Ovary (tissue), 9 donors: ENCODE data around the gene SAMHD1. TPM values are rescaled to one million over a fixed set of nuclear protein-coding genes. Genes with fewer than 3 reads are reported as not detected.
"Not testable (repeated sequence)": the region's sequence is repeated elsewhere in the genome, so short reads cannot be mapped to it uniquely, and the experiment has no call there.

Experiments used
- DNase-seq, 5 donors: peaks; one replicate each; pipeline ENCODE4 v3.0.0-alpha.2; 2019 to 2020
- H3K27ac ChIP-seq, 2 donors: fragments of 200-600 bp; one replicate each; pipeline versions ENCODE4 v1.5.1 to v1.8.0; 2019 to 2022
- H3K27me3 ChIP-seq: fragments of 200-600 bp; one replicate; pipeline ENCODE4 v1.8.0; 2022
- H3K36me3 ChIP-seq: fragments of 200-600 bp; sonication (generic); one replicate; pipeline ENCODE4 v1.5.1; 2019
- H3K4me1 ChIP-seq: one replicate; pipeline ENCODE4 v1.8.1; 2013; ENCODE audit warnings: mild to moderate bottlenecking, moderate library complexity; ENCODE audit not compliant: insufficient read depth
- H3K4me3 ChIP-seq: fragments of 200-600 bp; sonication (generic); one replicate; pipeline ENCODE4 v1.5.1; 2017
- H3K9me3 ChIP-seq, 2 donors: fragments of 200-600 bp in 1 of 2; sonication (generic) in 1 of 2; one replicate each; pipeline versions ENCODE4 v1.5.1 to v1.8.1; 2013 to 2019; ENCODE audit warnings: mild to moderate bottlenecking in 1 of 2, moderate library complexity in 1 of 2
- EP300 ChIP-seq: sonication (generic); formaldehyde crosslinking; IDR thresholded peaks from one replicate; pipeline ENCODE4 v1.6.1; 2017; ENCODE audit warnings: antibody characterized with exemption
- POLR2A ChIP-seq: fragments of 450-650 bp; IDR thresholded peaks from one replicate; pipeline ENCODE4 v1.6.1; 2017; ENCODE audit warnings: antibody characterized with exemption, mild to moderate bottlenecking, moderate library complexity
- WGBS, 3 donors: extraction: QIAGEN DNeasy Blood & Tissue Kit in 1 of 3; methylation state at CpG; one replicate each; pipeline versions ENCODE4 v1.1.5 to v1.1.7; 2013 to 2017; 5-methylcytosine and 5-hydroxymethylcytosine counted together
- intact Hi-C, 4 donors: fragments of 100-400 bp; cut with DNase I; formaldehyde crosslinking; loops; one replicate each; pipeline versions ENCODE4 v1.11.0 to v1.15.1; 2022 to 2023
- polyA plus RNA-seq, 2 donors: library from polyadenylated mRNA; stranded (reverse); fragments of 200-250 nt in 1 of 2; fragments of 350-450 nt in 1 of 2; fragmentation: Illumina TruSeq in 1 of 2; extraction: RNeasy Lipid Tissue Mini Kit (QIAGEN cat#74804) in 1 of 2; gene quantifications; one replicate each; pipeline ENCODE4 v1.2.3, GENCODE V29; 2013 to 2014
- total RNA-seq, 7 donors: library from RNA; depleted of rRNA in 2 of 7; stranded (reverse); fragments of >200 nt in 2 of 7; fragmentation: NEBNext Ultra II Directional in 3 of 7; extraction: Animal tissue kit (Norgen Biotek cat#: 25700) in 3 of 7; gene quantifications; one replicate each; pipeline versions ENCODE4 v1.1.0 to v1.2.4, GENCODE V29; 2016 to 2023
- TF ChIP-seq, protein P1 (sequence below), 3 donors: fragments of 450-650 bp in 2 of 3; fragments of 200-600 bp in 1 of 3; IDR thresholded peaks; one replicate each; pipeline versions ENCODE4 v1.5.1 to v1.8.0; 2016 to 2022; ENCODE audit warnings: antibody characterized with exemption in 3 of 3, mild to moderate bottlenecking in 1 of 3
- donor health status: DM: no; HTN: no; CAD: no; lungs with moderate emphysema.
- donor health status: DM: no; HTN: no; CAD: no.
- donor health status: Bipolar disorder and iron deficiency.
- donor health status: DM: yes; HTN: yes; CAD: no.
- donor health status: DM: no; HTN: no; CAD: no.
- donor health status: DM: yes; HTN: yes; CAD: no.

Gene SAMHD1
- total and polyA plus RNA-seq, 9 donors: 25.4 to 184 (median 103) TPM

DNA sequence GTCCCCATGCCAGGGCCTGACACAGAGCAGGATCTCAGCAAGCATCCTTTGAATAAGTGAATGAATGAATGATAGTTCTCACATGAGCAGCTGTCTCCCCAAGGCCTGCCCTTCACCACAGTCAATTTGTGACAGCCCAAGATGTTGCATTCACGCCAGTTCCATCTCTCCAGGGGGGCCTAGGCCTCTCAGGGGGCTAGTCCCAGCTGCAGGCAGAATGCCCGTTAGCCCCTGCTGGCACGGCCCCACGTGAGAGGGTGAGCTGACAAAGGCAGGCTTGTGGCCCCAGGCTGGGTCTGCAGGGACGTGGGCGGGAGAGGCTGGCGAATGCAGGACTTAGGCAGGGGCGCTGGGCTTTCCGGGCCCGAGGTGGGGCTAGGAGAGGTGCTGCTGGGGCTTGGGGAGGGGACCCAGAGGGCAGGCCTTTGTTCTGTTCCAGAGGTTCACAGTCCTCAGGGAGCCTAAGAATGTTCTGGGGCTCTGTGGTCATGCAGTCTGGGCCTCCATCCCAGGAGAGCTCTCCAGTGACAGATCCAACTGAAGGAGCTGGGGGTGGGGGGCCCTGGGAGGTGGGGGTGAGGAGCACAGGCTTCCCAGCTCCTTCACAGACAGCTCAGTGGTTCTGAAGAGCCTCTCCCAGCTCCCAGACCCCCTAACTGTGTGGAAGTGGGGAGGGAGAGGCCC, 106.1 kb downstream of the SAMHD1 start:
- H3K36me3 ChIP-seq: no peaks in the 10 kb centered on the region
- peaks cover 13% of the 10 kb centered on the region for H3K4me1 ChIP-seq
- TF ChIP-seq, protein P1, sequence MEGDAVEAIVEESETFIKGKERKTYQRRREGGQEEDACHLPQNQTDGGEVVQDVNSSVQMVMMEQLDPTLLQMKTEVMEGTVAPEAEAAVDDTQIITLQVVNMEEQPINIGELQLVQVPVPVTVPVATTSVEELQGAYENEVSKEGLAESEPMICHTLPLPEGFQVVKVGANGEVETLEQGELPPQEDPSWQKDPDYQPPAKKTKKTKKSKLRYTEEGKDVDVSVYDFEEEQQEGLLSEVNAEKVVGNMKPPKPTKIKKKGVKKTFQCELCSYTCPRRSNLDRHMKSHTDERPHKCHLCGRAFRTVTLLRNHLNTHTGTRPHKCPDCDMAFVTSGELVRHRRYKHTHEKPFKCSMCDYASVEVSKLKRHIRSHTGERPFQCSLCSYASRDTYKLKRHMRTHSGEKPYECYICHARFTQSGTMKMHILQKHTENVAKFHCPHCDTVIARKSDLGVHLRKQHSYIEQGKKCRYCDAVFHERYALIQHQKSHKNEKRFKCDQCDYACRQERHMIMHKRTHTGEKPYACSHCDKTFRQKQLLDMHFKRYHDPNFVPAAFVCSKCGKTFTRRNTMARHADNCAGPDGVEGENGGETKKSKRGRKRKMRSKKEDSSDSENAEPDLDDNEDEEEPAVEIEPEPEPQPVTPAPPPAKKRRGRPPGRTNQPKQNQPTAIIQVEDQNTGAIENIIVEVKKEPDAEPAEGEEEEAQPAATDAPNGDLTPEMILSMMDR (IDR thresholded peaks at IDR 0.05): no peak
- TF ChIP-seq POLR2A: no peak
- TF ChIP-seq EP300: no peak
- 62 to 85% (median 82%) methylated on average over 10 of the region's 10 CpGs for WGBS, 3 donors
- no peak overlapping the region for H3K4me3 ChIP-seq
- H3K27me3 ChIP-seq: no peaks in the 10 kb centered on the region
- peak in 1 of 5 donors; percentile 33 for DNase-seq
- intact Hi-C loops: no loop called here
- H3K27ac ChIP-seq: peak overlapping the region; percentile 34 to 41
- no peaks in the 10 kb centered on the region for H3K9me3 ChIP-seq

DNA sequence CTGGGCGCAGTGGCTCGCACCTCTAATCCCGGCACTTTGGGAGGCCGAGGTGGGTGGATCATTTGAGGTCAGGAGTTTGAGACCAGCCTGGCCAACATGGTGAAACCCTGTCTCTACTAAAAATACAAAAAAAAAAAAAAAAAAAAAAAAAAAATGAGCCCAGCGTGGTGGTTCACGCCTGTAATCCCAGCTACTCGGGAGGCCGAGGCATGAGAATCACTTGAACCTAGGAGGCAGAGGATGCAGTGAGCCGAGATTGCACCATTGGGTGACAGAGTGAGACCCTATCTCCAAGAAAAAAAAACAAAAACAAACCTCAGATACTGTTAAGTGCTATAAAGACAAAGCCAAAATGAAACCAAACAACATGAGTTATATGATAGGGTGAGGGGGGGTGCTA, 110.5 kb downstream of the SAMHD1 start:
- H3K36me3 ChIP-seq, intact Hi-C loops, H3K27me3 ChIP-seq, H3K4me3 ChIP-seq, DNase-seq, H3K27ac ChIP-seq, H3K9me3 ChIP-seq, H3K4me1 ChIP-seq: not testable (repeated sequence)
- WGBS, 3 donors: 91 to 95% (median 91%) methylated on average over 9 of the region's 9 CpGs

Other genes with a start within 250 kb of the SAMHD1 start
- gene NDRG3, start 205.6 kb downstream of the SAMHD1 start, total RNA-seq: 10 to 100 TPM; 16.7 to 30.1 (median 24.1) TPM
- gene NDRG3, start 205.6 kb downstream of the SAMHD1 start, polyA plus RNA-seq: 10 to 100 TPM; 23.4 to 66.0 TPM
- gene DSN1, start 177.9 kb downstream of the SAMHD1 start, total RNA-seq: 1 to 10 TPM; 3.3 to 7.0 (median 5.1) TPM
- gene DSN1, start 177.9 kb downstream of the SAMHD1 start, polyA plus RNA-seq: 1 to 10 TPM; 6.2 to 6.4 TPM
- under 1 TPM in 3 of 7 donors, not detected in 4; 0.10 to 0.95 (median 0.92) TPM for gene TLDC2, start 75.6 kb downstream of the SAMHD1 start, total RNA-seq
- gene TLDC2, start 75.6 kb downstream of the SAMHD1 start, polyA plus RNA-seq: under 1 TPM; 0.11 to 0.33 TPM
- gene RBL1, start 144.3 kb upstream of the SAMHD1 start, total RNA-seq: 10 to 100 TPM in 3 of 7 donors, 1 to 10 TPM in 4; 3.0 to 11.1 (median 8.8) TPM
- gene RBL1, start 144.3 kb upstream of the SAMHD1 start, polyA plus RNA-seq: 1 to 10 TPM; 3.2 to 4.3 TPM
- 100 to 1,000 TPM in 4 of 7 donors, 10 to 100 TPM in 3; 58.3 to 161 (median 102) TPM for gene RPN2, start 227.6 kb upstream of the SAMHD1 start, total RNA-seq
- gene RPN2, start 227.6 kb upstream of the SAMHD1 start, polyA plus RNA-seq: 100 to 1,000 TPM in 1 of 2 donors, 10 to 100 TPM in 1; 83.4 to 213 TPM
- 1 to 10 TPM; 2.3 to 6.4 (median 4.7) TPM for gene MROH8, start 227.8 kb upstream of the SAMHD1 start, total RNA-seq
- 1 to 10 TPM; 2.3 to 5.1 TPM for gene MROH8, start 227.8 kb upstream of the SAMHD1 start, polyA plus RNA-seq